CD8-positive, alpha-beta memory T cell (primary cell): ENCODE results near the gene RBM15. TPM values are rescaled to one million over a fixed set of nuclear protein-coding genes. Genes with fewer than 3 reads are reported as not detected.

Experiments used
- CTCF ChIA-PET: fragments of 350-600 bp; sonication (Branson Sonifier 250); formaldehyde crosslinking; loops from one replicate; lab custom pipeline; 2021; ENCODE audit warnings: antibody characterized with exemption; lab: Charles Lee
- POLR2A ChIA-PET: fragments of 350-600 bp; sonication (Branson Sonifier 250); formaldehyde crosslinking; loops from one replicate; lab custom pipeline; 2021; ENCODE audit warnings: antibody characterized with exemption; lab: Charles Lee
- DNase-seq, 5 donors: peaks; one replicate each; pipeline versions ENCODE4 v3.0.0 to v3.0.0-alpha.2; 2020 to 2022; ENCODE audit warnings: mixed read lengths in 1 of 5
- H3K27ac ChIP-seq: one replicate; pipeline ENCODE4 v1.7.0; 2013; ENCODE audit warnings: low read depth, mild to moderate bottlenecking, low read length, moderate library complexity
- H3K27me3 ChIP-seq: 2 replicates; pipeline ENCODE4 v1.7.0; 2013; ENCODE audit warnings: low read length, mild to moderate bottlenecking; ENCODE audit not compliant: insufficient read depth, poor library complexity, severe bottlenecking
- H3K36me3 ChIP-seq: 2 replicates; pipeline ENCODE4 v1.7.0; 2013; ENCODE audit warnings: mild to moderate bottlenecking, low read length, moderate library complexity; ENCODE audit not compliant: insufficient read depth
- H3K4me1 ChIP-seq: 2 replicates; pipeline ENCODE4 v1.7.0; 2013; ENCODE audit warnings: mild to moderate bottlenecking, low read length, moderate library complexity; ENCODE audit not compliant: insufficient read depth
- H3K4me3 ChIP-seq: 2 replicates; pipeline ENCODE4 v1.7.0; 2013; ENCODE audit warnings: mild to moderate bottlenecking, low read length
- H3K9me3 ChIP-seq: 2 replicates; pipeline ENCODE4 v1.7.0; 2013; ENCODE audit warnings: mild to moderate bottlenecking, low read length
- H3K27ac Mint-ChIP-seq, 8 donors: one replicate each; pipeline ENCODE4 v1.8.0; 2020 to 2021; ENCODE audit warnings: mixed read lengths in 8 of 8, mild to moderate bottlenecking in 6 of 8, inconsistent platforms in 3 of 8, moderate library complexity in 3 of 8
- H3K27me3 Mint-ChIP-seq, 2 donors: one replicate each; pipeline ENCODE4 v1.8.0; 2020 to 2021; ENCODE audit warnings: mixed read lengths in 2 of 2, mild to moderate bottlenecking in 1 of 2, moderate library complexity in 1 of 2
- H3K36me3 Mint-ChIP-seq, 3 donors: one replicate each; pipeline ENCODE4 v1.8.0; 2020 to 2021; ENCODE audit warnings: mixed read lengths in 3 of 3, inconsistent platforms in 1 of 3, mild to moderate bottlenecking in 1 of 3
- H3K4me1 Mint-ChIP-seq, 3 donors: one replicate each; pipeline ENCODE4 v1.8.0; 2020 to 2021; ENCODE audit warnings: mixed read lengths in 3 of 3, inconsistent platforms in 1 of 3, mild to moderate bottlenecking in 1 of 3
- H3K4me3 Mint-ChIP-seq, 7 donors: one replicate each; pipeline ENCODE4 v1.8.0; 2020 to 2021; ENCODE audit warnings: mixed read lengths in 7 of 7, mild to moderate bottlenecking in 6 of 7, moderate library complexity in 4 of 7, inconsistent platforms in 2 of 7
- H3K9me3 Mint-ChIP-seq, 5 donors: one replicate each; pipeline ENCODE4 v1.8.0; 2020 to 2022; ENCODE audit warnings: mixed read lengths in 5 of 5, mild to moderate bottlenecking in 3 of 5, moderate library complexity in 2 of 5, inconsistent platforms in 1 of 5
- polyA plus RNA-seq: library from polyadenylated mRNA; unstranded; fragments of 300-500 nt; fragmentation: Illumina TruSeq; gene quantifications from one replicate; pipeline ENCODE4 v1.2.3, GENCODE V29; 2021
- total RNA-seq, 2 experiments: library from RNA; stranded (reverse); gene quantifications; one replicate each; pipeline ENCODE4 v1.2.3, GENCODE V29; 2021

RBM15 gene
- total and polyA plus RNA-seq, 3 experiments from 2014 or later, result 10.7 to 54.0 (median 53.9) TPM

DNA sequence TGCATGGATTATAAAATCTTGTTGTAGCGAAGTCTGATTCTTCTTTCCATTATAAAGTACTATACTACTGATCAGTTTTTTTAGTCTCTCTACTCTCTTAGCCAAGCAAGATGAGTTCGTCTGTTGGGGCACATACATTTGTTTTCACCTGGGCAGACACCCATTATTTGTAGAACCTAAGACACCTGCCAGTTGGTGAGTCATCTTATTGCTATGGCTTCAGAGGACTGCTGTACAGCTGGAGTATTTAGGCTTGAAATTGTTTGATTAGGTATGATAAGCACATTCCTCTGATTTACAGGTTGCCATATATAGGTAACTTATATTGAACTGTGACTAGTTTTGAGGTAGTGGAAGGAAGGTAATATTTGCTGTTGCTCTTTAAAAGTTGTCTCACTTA, 17.2 kb downstream of the RBM15 start:
- DNase-seq, result no peak
- H3K4me1 Mint-ChIP-seq, result peaks cover 29 to 54% (median 42%) of the 10 kb centered on the region in 3 donors
- Histone ChIP-seq H3K27me3 (no peaks in the 10 kb centered on the region), H3K36me3 (no peaks in the 10 kb centered on the region), H3K27ac (no peak overlapping the region), H3K9me3 (no peaks in the 10 kb centered on the region), H3K4me3 (no peak overlapping the region), H3K4me1 (no peaks in the 10 kb centered on the region)
- no peak overlapping the region for H3K4me3 Mint-ChIP-seq
- peaks cover 7 to 31% (median 9%) of the 10 kb centered on the region in 3 donors for H3K36me3 Mint-ChIP-seq
- ChIA-PET CTCF (interaction anchor here (1.1 kb wide), 1 partner anchor 18 kb away, joined by 3 read pairs; no protein-coding TSS in a partner anchor), POLR2A (no interaction called here)
- H3K9me3 Mint-ChIP-seq, result no peaks in the 10 kb centered on the region
- H3K27ac Mint-ChIP-seq, result peak overlapping the region in 3 of 8 donors; percentile 16 to 82 (median 61)
- no peaks in the 10 kb centered on the region for H3K27me3 Mint-ChIP-seq

DNA sequence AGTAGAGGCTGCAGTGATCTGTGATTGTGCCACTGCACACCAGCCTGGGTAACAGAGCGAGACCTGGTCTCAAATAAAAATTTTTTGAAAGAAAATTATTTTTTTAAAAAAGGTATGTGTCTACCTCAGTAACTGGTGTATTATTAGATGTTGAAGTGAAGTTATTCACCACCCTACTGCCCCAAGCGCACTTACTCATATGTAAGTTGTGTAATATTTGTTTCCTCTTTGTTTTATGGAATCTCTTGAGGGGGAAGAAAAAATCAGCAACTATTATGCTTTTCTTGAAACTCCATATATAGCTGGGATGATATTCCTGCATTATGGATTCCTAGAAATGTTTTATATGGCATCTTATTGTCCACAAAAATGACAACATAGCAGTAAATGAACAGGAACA, 21.3 kb downstream of the RBM15 start:
- H3K36me3 ChIP-seq, result peaks cover 4% of the 10 kb centered on the region
- peaks cover 7 to 44% (median 13%) of the 10 kb centered on the region in 3 donors for H3K36me3 Mint-ChIP-seq
- ChIA-PET CTCF (interaction anchor here (0.8 to 1.1 kb wide), 2 partner anchors 150 to 158 kb away, joined by 3 read pairs; partner anchors contain the start of gene KCNC4), POLR2A (no interaction called here)
- H3K27ac Mint-ChIP-seq, result peak overlapping the region in 1 of 8 donors; percentile 64
- no peak overlapping the region for H3K27ac ChIP-seq
- no peaks in the 10 kb centered on the region for H3K4me1 ChIP-seq
- H3K27me3 ChIP-seq, result no peaks in the 10 kb centered on the region
- H3K4me3 ChIP-seq, result no peak overlapping the region
- no peaks in the 10 kb centered on the region for H3K27me3 Mint-ChIP-seq
- H3K4me1 Mint-ChIP-seq, result peaks cover 23 to 43% (median 38%) of the 10 kb centered on the region in 3 donors
- H3K9me3 ChIP-seq, result no peaks in the 10 kb centered on the region
- no peaks in the 10 kb centered on the region for H3K9me3 Mint-ChIP-seq
- no peak for DNase-seq
- no peak overlapping the region for H3K4me3 Mint-ChIP-seq

DNA sequence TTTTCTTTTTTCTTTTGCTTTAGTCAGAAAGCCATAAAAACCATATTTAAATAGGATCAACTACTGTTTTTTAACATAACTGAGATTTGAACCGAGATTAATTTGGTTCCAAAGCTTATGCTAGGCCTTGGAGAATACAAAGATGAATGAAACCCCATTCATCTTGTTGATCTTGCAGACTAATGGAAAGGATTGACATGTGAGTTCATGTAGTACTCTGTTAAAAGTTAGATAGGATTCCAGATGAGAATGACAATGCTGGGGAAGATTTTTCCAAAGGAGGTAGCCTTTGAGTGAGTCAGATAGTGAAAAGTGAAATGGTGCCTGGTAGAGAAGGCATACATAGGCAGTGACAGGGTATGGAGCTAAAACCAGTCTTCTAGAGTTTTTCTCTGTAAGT, 22.7 kb downstream of the RBM15 start:
- peaks cover 0 to 43% (median 4%) of the 10 kb centered on the region in 3 donors for H3K36me3 Mint-ChIP-seq
- ChIA-PET POLR2A (interaction anchor here (0.7 kb wide), 1 partner anchor 17 kb away, joined by 3 read pairs; no protein-coding TSS in a partner anchor), CTCF (no interaction called here)
- no peak for DNase-seq
- H3K9me3 ChIP-seq, result no peaks in the 10 kb centered on the region
- peak overlapping the region in 1 of 8 donors; percentile 15 for H3K27ac Mint-ChIP-seq
- no peaks in the 10 kb centered on the region for H3K27me3 ChIP-seq
- H3K4me3 ChIP-seq, result no peak overlapping the region
- H3K9me3 Mint-ChIP-seq, result no peaks in the 10 kb centered on the region
- peaks cover 4% of the 10 kb centered on the region for H3K36me3 ChIP-seq
- H3K4me1 ChIP-seq, result no peaks in the 10 kb centered on the region
- peaks cover 15 to 31% (median 31%) of the 10 kb centered on the region in 3 donors for H3K4me1 Mint-ChIP-seq
- H3K27ac ChIP-seq, result no peak overlapping the region
- H3K4me3 Mint-ChIP-seq, result no peak overlapping the region
- no peaks in the 10 kb centered on the region for H3K27me3 Mint-ChIP-seq

DNA sequence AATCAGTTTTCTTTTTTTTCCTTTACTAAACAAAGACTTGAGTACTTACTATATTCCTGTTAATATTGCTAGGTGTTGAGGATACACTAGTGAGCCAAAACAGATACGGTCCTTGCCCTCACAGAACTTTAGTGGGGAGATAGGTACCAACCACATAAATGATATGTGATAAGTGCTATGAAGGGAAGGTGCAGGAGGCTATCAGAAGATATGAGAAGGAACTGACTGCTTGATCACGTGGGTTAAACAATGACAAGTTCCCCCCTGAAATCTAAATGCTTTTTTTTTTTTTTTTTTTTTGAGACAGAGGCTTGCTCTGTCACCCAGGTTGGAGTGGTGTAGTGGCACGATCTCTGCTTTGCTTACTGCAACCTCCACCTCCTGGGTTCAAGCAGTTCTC, 25.0 kb downstream of the RBM15 start:
- peak overlapping the region in 1 of 8 donors; percentile 81 for H3K27ac Mint-ChIP-seq
- Histone ChIP-seq H3K9me3 (no peaks in the 10 kb centered on the region), H3K36me3 (peaks cover 4% of the 10 kb centered on the region), H3K4me3 (no peak overlapping the region), H3K27ac (no peak overlapping the region), H3K4me1 (no peaks in the 10 kb centered on the region), H3K27me3 (no peaks in the 10 kb centered on the region)
- no peak for DNase-seq
- H3K36me3 Mint-ChIP-seq, result peaks cover 0 to 39% (median 4%) of the 10 kb centered on the region in 3 donors
- ChIA-PET POLR2A (no interaction called here), CTCF (interaction anchor here (0.7 to 2.0 kb wide), 2 partner anchors 26 to 108 kb away, joined by 3 to 4 read pairs; partner anchors contain the start of gene RBM15)
- H3K27me3 Mint-ChIP-seq, result no peaks in the 10 kb centered on the region
- no peaks in the 10 kb centered on the region for H3K9me3 Mint-ChIP-seq
- H3K4me3 Mint-ChIP-seq, result no peak overlapping the region
- peaks cover 12 to 27% (median 23%) of the 10 kb centered on the region in 3 donors for H3K4me1 Mint-ChIP-seq

DNA sequence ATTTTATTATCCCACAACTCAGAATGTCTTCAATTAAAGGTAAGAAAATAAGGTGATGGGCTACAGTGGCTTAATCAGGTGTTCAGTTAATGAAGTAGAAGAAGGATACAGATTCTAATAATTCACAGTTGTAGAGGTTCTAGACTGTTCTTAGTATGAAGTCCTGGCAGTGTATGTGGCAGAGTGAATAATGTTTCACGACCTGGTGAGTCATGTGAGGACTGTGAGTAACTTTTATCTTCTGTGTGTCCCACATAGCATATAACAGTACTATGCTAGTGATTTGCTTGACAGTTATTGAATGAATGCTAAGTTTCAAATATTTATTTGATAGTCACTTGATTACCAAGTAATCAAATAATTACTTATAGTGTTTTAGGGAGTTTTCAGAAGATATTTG, 31.6 kb downstream of the RBM15 start:
- Mint-ChIP-seq H3K27ac (peak overlapping the region in 3 of 8 donors; percentile 12 to 42 (median 31)), H3K27me3 (no peaks in the 10 kb centered on the region), H3K9me3 (no peaks in the 10 kb centered on the region), H3K4me3 (no peak overlapping the region), H3K36me3 (peaks cover 0 to 48% (median 6%) of the 10 kb centered on the region in 3 donors), H3K4me1 (peaks cover 10 to 13% (median 10%) of the 10 kb centered on the region in 3 donors)
- Histone ChIP-seq H3K36me3 (peaks cover 6% of the 10 kb centered on the region), H3K27me3 (no peaks in the 10 kb centered on the region), H3K9me3 (no peaks in the 10 kb centered on the region), H3K4me3 (no peak overlapping the region), H3K27ac (no peak overlapping the region), H3K4me1 (no peaks in the 10 kb centered on the region)
- POLR2A ChIA-PET, result no interaction called here
- CTCF ChIA-PET, result interaction anchor here (2.1 kb wide), 1 partner anchor 167 kb away, joined by 4 read pairs; no protein-coding TSS in a partner anchor
- no peak for DNase-seq

DNA sequence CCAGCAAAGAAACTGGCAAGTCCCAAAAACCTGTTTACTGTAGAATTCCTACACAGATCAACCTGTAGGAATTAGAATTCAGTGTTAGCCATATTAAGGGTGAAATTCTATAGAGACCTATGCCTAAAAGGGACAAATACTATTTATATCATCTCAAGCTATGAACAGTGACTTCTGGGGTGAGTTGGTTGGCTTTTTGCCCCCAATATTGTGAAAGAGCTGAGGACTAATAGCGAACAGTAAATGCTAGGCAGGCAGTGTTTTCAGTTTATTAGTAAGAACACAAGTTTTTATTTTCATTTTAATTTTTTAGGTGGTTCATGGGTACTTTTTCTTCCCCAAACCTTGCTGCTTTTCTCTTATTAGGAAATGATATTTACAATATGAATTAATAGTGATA, 36.3 kb downstream of the RBM15 start:
- no peak for DNase-seq
- H3K27me3 Mint-ChIP-seq, result no peaks in the 10 kb centered on the region
- peaks cover 4 to 5% (median 5%) of the 10 kb centered on the region in 3 donors for H3K4me1 Mint-ChIP-seq
- Histone ChIP-seq H3K4me3 (no peak overlapping the region), H3K27me3 (no peaks in the 10 kb centered on the region), H3K27ac (no peak overlapping the region), H3K9me3 (no peaks in the 10 kb centered on the region), H3K36me3 (peaks cover 6% of the 10 kb centered on the region), H3K4me1 (no peaks in the 10 kb centered on the region)
- POLR2A ChIA-PET, result no interaction called here
- H3K4me3 Mint-ChIP-seq, result no peak overlapping the region
- H3K27ac Mint-ChIP-seq, result peak overlapping the region in 2 of 8 donors; percentile 3 to 45
- no peaks in the 10 kb centered on the region for H3K9me3 Mint-ChIP-seq
- CTCF ChIA-PET, result no interaction called here
- peaks cover 0 to 53% (median 7%) of the 10 kb centered on the region in 3 donors for H3K36me3 Mint-ChIP-seq

DNA sequence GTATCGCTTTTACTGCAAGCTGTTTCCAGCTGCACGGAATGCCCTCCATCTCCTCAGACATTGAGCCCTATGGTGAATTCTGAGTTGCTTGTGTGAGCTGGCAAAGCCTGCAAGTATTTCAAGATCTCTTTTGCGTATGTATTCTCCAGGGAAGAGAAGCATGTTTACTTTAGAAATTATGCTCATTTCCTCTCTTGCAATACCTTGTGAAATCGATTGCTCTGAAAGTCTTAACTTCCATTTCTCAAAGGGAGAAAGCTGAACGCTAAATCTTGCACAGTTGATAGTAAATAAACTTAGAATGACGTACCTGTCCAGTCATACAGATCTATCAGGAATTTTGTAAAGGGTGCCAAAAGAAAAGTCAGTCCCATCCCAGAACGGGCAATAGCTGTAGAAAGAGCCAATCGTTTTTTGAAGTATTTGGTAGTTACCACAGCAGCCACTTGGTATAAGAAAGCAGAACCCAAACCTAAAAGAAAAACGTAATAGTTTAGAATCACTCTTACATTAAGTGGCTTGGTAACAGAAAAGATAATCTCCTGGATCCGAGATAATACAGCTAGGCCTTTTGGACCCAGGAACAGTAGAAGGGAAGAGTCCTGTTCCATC, 41.6 kb downstream of the RBM15 start:
- Mint-ChIP-seq H3K4me3 (no peak overlapping the region), H3K9me3 (no peaks in the 10 kb centered on the region), H3K27me3 (no peaks in the 10 kb centered on the region), H3K36me3 (peaks cover 0 to 21% (median 3%) of the 10 kb centered on the region in 3 donors), H3K27ac (peak overlapping the region in 2 of 8 donors; percentile 38 to 66), H3K4me1 (peaks cover 15 to 21% (median 20%) of the 10 kb centered on the region in 3 donors)
- ChIA-PET CTCF (interaction anchor here (1.8 kb wide), 1 partner anchor 178 kb away, joined by 4 read pairs; no protein-coding TSS in a partner anchor), POLR2A (no interaction called here)
- Histone ChIP-seq H3K27ac (no peak overlapping the region), H3K36me3 (no peaks in the 10 kb centered on the region), H3K4me3 (no peak overlapping the region), H3K4me1 (peaks cover 10% of the 10 kb centered on the region), H3K9me3 (no peaks in the 10 kb centered on the region), H3K27me3 (no peaks in the 10 kb centered on the region)
- DNase-seq, result no peak
